GM12878 (cell line): ENCODE results near the gene TGIF2. TPM values are rescaled to one million over a fixed set of nuclear protein-coding genes. Genes with fewer than 3 reads are reported as not detected.

ENCODE experiments used
- ATAC-seq: fragments of 200-7000 bp; cut with Tn5 transposase; 3 replicates; pipeline ENCODE4 v1.9.1; 2020; ENCODE audit warnings: mild to moderate bottlenecking, moderate library complexity
- BruUV-seq: library from RNA; stranded (reverse); fragments of 400-500 nt; replicated peaks from 2 replicates; lab custom pipeline; 2021; lab: Mats Ljungman, UMichigan
- CTCF ChIA-PET: fragments of 300-600 bp; sonication (Branson Sonifier 250); formaldehyde crosslinking; extraction: SDS; loops from one replicate; lab custom pipeline; 2021; ENCODE audit warnings: inconsistent platforms; lab: Yijun Ruan, JAX
- POLR2A ChIA-PET: fragments of 350-600 bp; formaldehyde crosslinking; extraction: SDS; loops from one replicate; lab custom pipeline; 2021; ENCODE audit warnings: inconsistent platforms; lab: Charles Lee
- RAD21 ChIA-PET: fragments of 300-600 bp; sonication (Branson Sonifier 250); formaldehyde crosslinking; loops from one replicate; lab custom pipeline; 2023; ENCODE audit warnings: antibody characterized with exemption; ENCODE audit not compliant: unreplicated experiment; lab: Charles Lee
- SMC1A ChIA-PET: fragments of 300-600 bp; sonication (Branson Sonifier 250); formaldehyde crosslinking; loops from one replicate; lab custom pipeline; 2023; ENCODE audit not compliant: unreplicated experiment, uncharacterized antibody; lab: Charles Lee
- DNase-seq: peaks from one replicate; pipeline ENCODE4 v3.0.0-alpha.2; 2011; ENCODE audit warnings: low read depth, low spot score
- FAIRE-seq: peaks from 3 replicates; lab custom pipeline; 2011; peaks lifted over from hg19 to GRCh38; lab: Jason Lieb, UNC
- H2AFZ ChIP-seq: 2 replicates; pipeline ENCODE4 v1.6.0; 2011; ENCODE audit warnings: low read depth, low read length, control low read depth; ENCODE audit not compliant: control insufficient read depth
- H3K27ac ChIP-seq: 2 replicates; pipeline ENCODE4 v1.5.1; 2011; ENCODE audit warnings: control low read depth; ENCODE audit not compliant: control insufficient read depth, insufficient read depth
- H3K27me3 ChIP-seq, 2 experiments: replicated peaks in 1 of 2; 2 replicates each; pipeline versions ENCODE4 v1.6.0 to v1.6.1; 2011; ENCODE audit warnings: low read length in 1 of 2; ENCODE audit not compliant: control insufficient read depth in 2 of 2, insufficient read depth in 2 of 2
- H3K36me3 ChIP-seq, 2 experiments: 2 replicates each; pipeline ENCODE4 v1.5.1; 2011; ENCODE audit warnings: low read length in 1 of 2; ENCODE audit not compliant: control insufficient read depth in 2 of 2, insufficient read depth in 2 of 2
- H3K4me1 ChIP-seq: 2 replicates; pipeline ENCODE4 v1.6.1; 2011; ENCODE audit warnings: mild to moderate bottlenecking, low read length, moderate library complexity, mixed read lengths; ENCODE audit not compliant: control insufficient read depth, insufficient read depth
- H3K4me2 ChIP-seq: 2 replicates; pipeline ENCODE4 v1.6.0; 2011; ENCODE audit warnings: control low read depth; ENCODE audit not compliant: control insufficient read depth, insufficient read depth
- H3K4me3 ChIP-seq: fragments of 200-600 bp; sonication (generic); 2 replicates; pipeline ENCODE4 v1.5.1; 2016
- H3K79me2 ChIP-seq: 2 replicates; pipeline ENCODE4 v1.6.0; 2011; ENCODE audit warnings: low read length; ENCODE audit not compliant: control insufficient read depth, insufficient read depth
- H3K9ac ChIP-seq: 2 replicates; pipeline ENCODE4 v1.8.0; 2011; ENCODE audit warnings: low read length, control low read depth, mixed read lengths; ENCODE audit not compliant: control insufficient read depth, insufficient read depth
- H3K9me3 ChIP-seq: replicated peaks from 3 replicates; pipeline ENCODE4 v1.5.1; 2011; ENCODE audit warnings: mild to moderate bottlenecking, low read length; ENCODE audit not compliant: control insufficient read depth, insufficient read depth
- H4K20me1 ChIP-seq: 2 replicates; pipeline ENCODE4 v1.6.0; 2011; ENCODE audit not compliant: control insufficient read depth, insufficient read depth
- ATF7 ChIP-seq: fragments of 450-650 bp; IDR thresholded peaks from 2 replicates; pipeline ENCODE4 v1.6.1; 2016; ENCODE audit warnings: low read depth, mild to moderate bottlenecking
- CBX5 ChIP-seq: sonication (generic); IDR thresholded peaks from 2 replicates; pipeline ENCODE4 v1.6.1; 2016; ENCODE audit warnings: low read depth, moderate library complexity, mild to moderate bottlenecking, inconsistent platforms
- DPF2 ChIP-seq: fragments of 450-650 bp; IDR thresholded peaks from 2 replicates; pipeline ENCODE4 v1.6.1; 2017; ENCODE audit warnings: mild to moderate bottlenecking
- KAT2A ChIP-seq: conservative IDR thresholded peaks from 2 replicates; pipeline ENCODE4 v1.6.1; 2011; ENCODE audit warnings: low read depth, low read length; ENCODE audit not compliant: control insufficient read depth
- MLLT1 ChIP-seq: fragments of 450-650 bp; IDR thresholded peaks from 2 replicates; pipeline ENCODE4 v1.6.1; 2016; ENCODE audit warnings: mild to moderate bottlenecking
- MYC ChIP-seq: IDR thresholded peaks from 2 replicates; pipeline ENCODE4 v1.6.1; 2011; ENCODE audit warnings: mild to moderate bottlenecking, low read length, moderate library complexity, inconsistent platforms; ENCODE audit not compliant: insufficient read depth, insufficient replicate concordance, insufficient read length, severe bottlenecking
- NFYA ChIP-seq: IDR thresholded peaks from 2 replicates; pipeline ENCODE4 v1.6.1; 2011; ENCODE audit warnings: low read depth, mild to moderate bottlenecking, low read length, improper control_type of control experiment, borderline replicate concordance
- NR2C1 ChIP-seq: fragments of 450-650 bp; IDR thresholded peaks from 2 replicates; pipeline ENCODE4 v1.6.1; 2017; ENCODE audit warnings: antibody characterized with exemption, mild to moderate bottlenecking, moderate library complexity
- RB1 ChIP-seq: fragments of 450-650 bp; formaldehyde crosslinking; IDR thresholded peaks from 2 replicates; pipeline ENCODE4 v1.6.1; 2017; ENCODE audit warnings: mild to moderate bottlenecking, borderline replicate concordance
- RCOR1 ChIP-seq: conservative IDR thresholded peaks from 2 replicates; pipeline ENCODE4 v1.6.1; 2012; ENCODE audit warnings: low read depth, low read length, improper control_type of control experiment
- SMC3 ChIP-seq: IDR thresholded peaks from 2 replicates; pipeline ENCODE4 v1.6.1; 2011; ENCODE audit warnings: low read length, improper control_type of control experiment, borderline replicate concordance
- SREBF1 ChIP-seq: IDR thresholded peaks from 2 replicates; pipeline ENCODE4 v1.6.1; 2012; ENCODE audit warnings: mild to moderate bottlenecking, low read length
- SREBF2 ChIP-seq: IDR thresholded peaks from 2 replicates; pipeline ENCODE4 v1.6.1; 2012; ENCODE audit warnings: mild to moderate bottlenecking, low read length
- STAT3 ChIP-seq: IDR thresholded peaks from 2 replicates; pipeline ENCODE4 v1.6.1; 2011; ENCODE audit warnings: low read depth, low read length, improper control_type of control experiment
- ZNF274 ChIP-seq: IDR thresholded peaks from one replicate; pipeline ENCODE4 v1.8.0; 2011; ENCODE audit not compliant: insufficient read length, insufficient read depth
- ZSCAN29 ChIP-seq: fragments of 450-650 bp; IDR thresholded peaks from 2 replicates; pipeline ENCODE4 v1.6.1; 2017; ENCODE audit warnings: mild to moderate bottlenecking, moderate library complexity
- WGBS: methylation state at CpG from one replicate; pipeline ENCODE4 v1.1.6; 2016; ENCODE audit warnings: low lambda C conversion rate; ENCODE audit not compliant: insufficient replicate concordance, insufficient coverage; ENCODE audit errors: missing lambda C conversion rate; 5-methylcytosine and 5-hydroxymethylcytosine counted together
- in situ Hi-C: fragments of 300-500 bp; cut with MboI; formaldehyde crosslinking; loops from 9 replicates; pipeline ENCODE4 v1.14.3; 2018; ENCODE audit warnings: mixed read lengths
- intact Hi-C: fragments of 100-400 bp; cut with micrococcal nuclease; formaldehyde crosslinking; loops from one replicate; pipeline ENCODE4 v1.14.2; 2022; ENCODE audit not compliant: unreplicated experiment
- polyA plus RNA-seq, 11 experiments: library from polyadenylated mRNA; depleted of rRNA in 4 of 11; unstranded in 6 of 11; stranded (reverse) in 5 of 11; fragments of >200 nt; fragmentation: Nextera tagmentation in 4 of 11; fragmentation: Illumina TruSeq in 1 of 11; extraction: Ambion mirVana in 4 of 11; extraction: Trizol in 1 of 11; gene quantifications; 1 replicate in 1 of 11; 2 replicates in 10 of 11; pipeline versions ENCODE4 v1.2.1 to v1.2.3, GENCODE V29; 2011 to 2016; ENCODE audit warnings: inconsistent platforms in 2 of 11, missing spikeins in 2 of 11, low read depth in 1 of 11
- total RNA-seq, 4 experiments: library from RNA; depleted of rRNA in 3 of 4; stranded (reverse); fragments of >200 nt in 3 of 4; fragmentation: Illumina TruSeq in 1 of 4; extraction: Trizol in 1 of 4; gene quantifications; 2 replicates each; pipeline versions ENCODE4 v1.2.1 to v1.2.3, GENCODE V29; 2013 to 2021

The TGIF2 gene
- total and polyA plus RNA-seq, 10 of the 15 experiments (the other 5 are each of a cell fraction or from before 2014, with no cell fraction given): 13.1 to 47.1 (median 36.6) TPM

GRCh38 chr20:36582821-36583220 is 9.4 kb downstream of the TGIF2 start:
- no peak overlapping the region for H2AFZ ChIP-seq
- H3K4me2 ChIP-seq: no peak overlapping the region
- no TSS peak for BruUV-seq
- ChIA-PET SMC1A (no interaction called here), CTCF (interaction anchor here (0.5 kb wide), 1 partner anchor 22 kb away, joined by 3 read pairs; no protein-coding TSS in a partner anchor), POLR2A (no interaction called here), RAD21 (interaction anchor here (2.2 kb wide), 1 partner anchor 22 kb away, joined by 7 read pairs; the partner anchor contains the start of gene RAB5IF)
- in situ Hi-C loops (no loop called here), intact Hi-C loops (no loop called here)
- H3K27ac ChIP-seq: no peak overlapping the region
- H3K9ac ChIP-seq: no peak overlapping the region
- TF ChIP-seq STAT3 (no peak), DPF2 (no peak), RB1 (no peak), MYC (no peak), MLLT1 (no peak), SMC3 (no peak), ZNF274 (no peak), KAT2A (no peak), SREBF2 (no peak), ATF7 (no peak), SREBF1 (no peak), NR2C1 (no peak), NFYA (no peak), RCOR1 (no peak), CBX5 (no peak), ZSCAN29 (no peak)
- no peak overlapping the region for H3K4me3 ChIP-seq
- no peaks in the 10 kb centered on the region; the same call in 2 of the 3 replicates for H3K9me3 ChIP-seq
- H3K27me3 ChIP-seq: no peaks in the 10 kb centered on the region
- peaks cover 23 to 25% of the 10 kb centered on the region in 2 experiments; a peak in 3 of 4 replicates for H3K36me3 ChIP-seq
- FAIRE-seq (no peak), ATAC-seq (no peak), DNase-seq (no peak)
- 0 out of 2 replicates have a peak, but pooled peaks cover 4% of the 10 kb centered on the region for H4K20me1 ChIP-seq
- H3K4me1 ChIP-seq: peaks cover 5% of the 10 kb centered on the region
- 82% methylated on average over 4 of the region's 4 CpGs for WGBS
- peaks cover 16% of the 10 kb centered on the region for H3K79me2 ChIP-seq
